RWPE1 (cell line): ENCODE results near the gene NAPB.

Experiments used
- CTCF ChIA-PET: fragments of 350-600 bp; sonication (Branson Sonifier 250); formaldehyde crosslinking; extraction: SDS; loops from one replicate; lab custom pipeline; 2021; lab: Yijun Ruan, JAX
- POLR2A ChIA-PET: fragments of 400-600 bp; formaldehyde crosslinking; extraction: SDS; loops from one replicate; lab custom pipeline; 2020; ENCODE audit warnings: antibody characterized with exemption; ENCODE audit not compliant: low non-redundant PET; lab: Yijun Ruan, JAX
- DNase-seq: peaks from one replicate; pipeline ENCODE4 v3.0.0; 2012; ENCODE audit warnings: low spot score
- H3K27ac ChIP-seq: fragments of 450-650 bp; 2 replicates; pipeline ENCODE4 v1.5.1; 2017
- TF ChIP-seq, protein P1 (sequence below): fragments of 450-650 bp; conservative IDR thresholded peaks from 2 replicates; pipeline ENCODE4 v1.5.1; 2017; ENCODE audit warnings: low read depth, mild to moderate bottlenecking

Gene NAPB

GRCh38 chr20:23367770-23368169 lies 53.5 kb downstream of the NAPB start:
- H3K27ac ChIP-seq = no peak overlapping the region
- ChIA-PET CTCF (no interaction called here), POLR2A (no interaction called here)
- TF ChIP-seq, protein P1, sequence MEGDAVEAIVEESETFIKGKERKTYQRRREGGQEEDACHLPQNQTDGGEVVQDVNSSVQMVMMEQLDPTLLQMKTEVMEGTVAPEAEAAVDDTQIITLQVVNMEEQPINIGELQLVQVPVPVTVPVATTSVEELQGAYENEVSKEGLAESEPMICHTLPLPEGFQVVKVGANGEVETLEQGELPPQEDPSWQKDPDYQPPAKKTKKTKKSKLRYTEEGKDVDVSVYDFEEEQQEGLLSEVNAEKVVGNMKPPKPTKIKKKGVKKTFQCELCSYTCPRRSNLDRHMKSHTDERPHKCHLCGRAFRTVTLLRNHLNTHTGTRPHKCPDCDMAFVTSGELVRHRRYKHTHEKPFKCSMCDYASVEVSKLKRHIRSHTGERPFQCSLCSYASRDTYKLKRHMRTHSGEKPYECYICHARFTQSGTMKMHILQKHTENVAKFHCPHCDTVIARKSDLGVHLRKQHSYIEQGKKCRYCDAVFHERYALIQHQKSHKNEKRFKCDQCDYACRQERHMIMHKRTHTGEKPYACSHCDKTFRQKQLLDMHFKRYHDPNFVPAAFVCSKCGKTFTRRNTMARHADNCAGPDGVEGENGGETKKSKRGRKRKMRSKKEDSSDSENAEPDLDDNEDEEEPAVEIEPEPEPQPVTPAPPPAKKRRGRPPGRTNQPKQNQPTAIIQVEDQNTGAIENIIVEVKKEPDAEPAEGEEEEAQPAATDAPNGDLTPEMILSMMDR = no peak
- DNase-seq = peak; percentile 74

DNA sequence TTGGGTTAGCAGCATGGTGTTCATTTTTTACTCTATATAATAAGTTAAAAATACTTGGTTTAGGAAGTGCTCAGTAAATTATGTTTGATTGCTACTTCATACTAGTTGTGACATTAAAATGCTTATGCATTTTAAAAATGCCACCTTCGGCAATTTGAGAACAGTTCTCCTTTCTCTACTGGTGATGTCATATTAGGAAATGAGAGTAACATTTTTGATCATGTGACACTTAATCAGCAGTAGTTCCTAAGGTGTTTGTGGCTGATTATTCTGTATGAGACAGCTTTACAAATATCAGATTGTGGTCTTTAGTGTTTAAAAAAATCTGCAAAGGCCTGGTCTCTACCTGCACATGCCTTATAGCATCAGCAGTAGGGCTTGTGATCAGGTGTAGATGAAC lies 54.9 kb downstream of the NAPB start:
- H3K27ac ChIP-seq = no peak overlapping the region
- ChIA-PET POLR2A (interaction anchor here (0.6 kb wide), 1 partner anchor 280 kb away, joined by 3 read pairs; no protein-coding TSS in a partner anchor), CTCF (no interaction called here)
- no peak for DNase-seq
- TF ChIP-seq, protein P1 = no peak

DNA sequence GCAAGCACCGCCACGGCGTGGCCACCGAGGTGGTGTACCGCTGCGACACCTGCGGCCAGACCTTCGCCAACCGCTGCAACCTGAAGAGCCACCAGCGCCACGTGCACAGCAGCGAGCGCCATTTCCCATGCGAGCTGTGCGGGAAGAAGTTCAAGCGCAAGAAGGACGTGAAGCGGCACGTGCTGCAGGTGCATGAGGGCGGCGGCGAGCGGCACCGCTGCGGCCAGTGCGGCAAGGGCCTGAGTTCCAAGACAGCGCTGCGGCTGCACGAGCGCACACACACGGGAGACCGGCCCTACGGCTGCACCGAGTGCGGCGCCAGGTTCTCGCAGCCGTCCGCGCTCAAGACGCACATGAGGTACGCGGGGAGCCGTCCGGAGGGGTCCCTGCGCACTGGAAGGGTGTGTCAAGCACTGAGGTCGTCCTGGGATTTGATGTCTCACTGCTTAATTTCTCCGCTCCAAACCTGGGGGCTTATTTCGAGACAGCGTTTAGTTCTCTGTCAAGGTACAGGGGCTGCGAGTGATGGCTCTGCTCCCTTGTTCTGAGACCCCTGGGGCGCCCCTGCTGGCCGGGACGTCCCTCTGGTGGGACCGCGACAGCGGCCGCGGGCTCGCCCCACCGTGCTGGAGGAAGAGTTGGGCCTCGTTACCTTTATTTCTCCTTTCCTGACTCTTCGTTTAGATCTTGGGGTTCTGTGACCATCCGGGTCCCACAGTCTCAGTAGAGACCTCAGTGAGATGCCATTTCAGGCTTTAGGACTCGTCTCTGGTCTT lies 55.7 kb downstream of the NAPB start:
- ChIA-PET POLR2A (no interaction called here), CTCF (no interaction called here)
- no peak for DNase-seq
- H3K27ac ChIP-seq = peak overlapping the region; percentile 41
- TF ChIP-seq, protein P1 = no peak

DNA sequence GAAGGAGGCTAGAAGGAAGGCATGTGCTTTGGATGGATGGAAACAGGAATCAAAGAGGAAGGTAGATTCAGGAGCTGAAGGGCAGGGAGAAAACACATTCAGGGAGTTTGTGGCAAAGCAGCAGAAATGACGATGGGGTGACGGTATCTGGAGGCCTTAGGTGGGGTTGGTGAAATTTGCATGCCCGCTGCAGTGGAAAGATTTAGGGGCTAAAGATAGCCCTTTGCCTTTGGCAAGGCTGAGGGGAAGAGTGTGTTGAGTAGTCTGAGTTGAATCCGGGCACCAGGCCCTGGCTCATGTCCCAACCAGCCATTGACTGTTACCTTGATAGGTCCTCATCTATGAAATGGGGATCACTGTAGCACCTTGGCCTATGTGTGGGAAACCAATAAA lies 58.0 kb downstream of the NAPB start:
- ChIA-PET CTCF (no interaction called here), POLR2A (no interaction called here)
- peak overlapping the region; percentile 94 for H3K27ac ChIP-seq
- TF ChIP-seq, protein P1 = no peak
- no peak for DNase-seq

- no peak for DNase-seq
- TF ChIP-seq, protein P1 = no peak
- peak overlapping the region; percentile 94 for H3K27ac ChIP-seq
- CTCF ChIA-PET = no interaction called here
- POLR2A ChIA-PET = no interaction called here
Measured at GRCh38 chr20:23362392-23363256, 58.7 kb downstream of the NAPB start.
